ENCODE results near the gene STOML1. TPM values are rescaled to one million over a fixed set of nuclear protein-coding genes. Genes with fewer than 3 reads are reported as not detected.

The STOML1 gene
- total and polyA plus RNA-seq, 10 of the 15 experiments (the other 5 are each of a cell fraction or from before 2014, with no cell fraction given): 0.14 to 13.6 (median 8.3) TPM

Other genes starting within 250 kb of the STOML1 start
Only the 7 nearest of the 9 such genes appear.
- gene TBC1D21, start 118.7 kb downstream of the STOML1 start, total RNA-seq (2014; rRNA removed): not detected in 2 replicates
- not detected in 2 replicates for gene TBC1D21, start 118.7 kb downstream of the STOML1 start, total RNA-seq (2014; rRNA removed; fragmentation: Illumina TruSeq; extraction: Trizol)
- gene TBC1D21, start 118.7 kb downstream of the STOML1 start, total RNA-seq (2021): not detected in 2 replicates
- not detected in 2 replicates for gene TBC1D21, start 118.7 kb downstream of the STOML1 start, polyA plus RNA-seq (2011; rRNA removed)
- not detected in 2 replicates for gene TBC1D21, start 118.7 kb downstream of the STOML1 start, polyA plus RNA-seq (2014; fragmentation: Illumina TruSeq; extraction: Trizol)
- not detected for gene TBC1D21, start 118.7 kb downstream of the STOML1 start, polyA plus RNA-seq (2014; fragmentation: Nextera tagmentation; extraction: Ambion mirVana)
- gene TBC1D21, start 118.7 kb downstream of the STOML1 start, polyA plus RNA-seq (2014; rRNA removed): not detected in 2 replicates
- gene TBC1D21, start 118.7 kb downstream of the STOML1 start, polyA plus RNA-seq (2016; fragmentation: Nextera tagmentation; extraction: Ambion mirVana): not detected
- gene LOXL1, start 65.8 kb downstream of the STOML1 start, total RNA-seq (2014; rRNA removed): not detected in 2 replicates
- gene LOXL1, start 65.8 kb downstream of the STOML1 start, total RNA-seq (2014; rRNA removed; fragmentation: Illumina TruSeq; extraction: Trizol): not detected in 2 replicates
- gene LOXL1, start 65.8 kb downstream of the STOML1 start, total RNA-seq (2021): 0.11 and 0.15 TPM in 2 replicates
- not detected in 2 replicates for gene LOXL1, start 65.8 kb downstream of the STOML1 start, polyA plus RNA-seq (2011; rRNA removed)
- gene LOXL1, start 65.8 kb downstream of the STOML1 start, polyA plus RNA-seq (2014; fragmentation: Illumina TruSeq; extraction: Trizol): not detected in 2 replicates
- not detected for gene LOXL1, start 65.8 kb downstream of the STOML1 start, polyA plus RNA-seq (2014; fragmentation: Nextera tagmentation; extraction: Ambion mirVana)
- gene LOXL1, start 65.8 kb downstream of the STOML1 start, polyA plus RNA-seq (2014; rRNA removed): not detected in 2 replicates
- gene LOXL1, start 65.8 kb downstream of the STOML1 start, polyA plus RNA-seq (2016; fragmentation: Nextera tagmentation; extraction: Ambion mirVana): under 1 TPM in 1 of 2 experiments, not detected in 1; 0.07 TPM
- 28.4 and 28.9 TPM in 2 replicates for gene PML, start 2.4 kb upstream of the STOML1 start, total RNA-seq (2014; rRNA removed)
- gene PML, start 2.4 kb upstream of the STOML1 start, total RNA-seq (2014; rRNA removed; fragmentation: Illumina TruSeq; extraction: Trizol): 17.8 and 18.8 TPM in 2 replicates
- gene PML, start 2.4 kb upstream of the STOML1 start, total RNA-seq (2021): 91.5 and 95.5 TPM in 2 replicates
- gene PML, start 2.4 kb upstream of the STOML1 start, polyA plus RNA-seq (2011; rRNA removed): 7.6 and 13.6 TPM in 2 replicates
- gene PML, start 2.4 kb upstream of the STOML1 start, polyA plus RNA-seq (2014; fragmentation: Illumina TruSeq; extraction: Trizol): 15.0 and 32.7 TPM in 2 replicates
- gene PML, start 2.4 kb upstream of the STOML1 start, polyA plus RNA-seq (2014; fragmentation: Nextera tagmentation; extraction: Ambion mirVana): 10 to 100 TPM in 1 of 2 experiments, 1 to 10 TPM in 1; 8.5 to 14.2 TPM
- 34.2 and 45.3 TPM in 2 replicates for gene PML, start 2.4 kb upstream of the STOML1 start, polyA plus RNA-seq (2014; rRNA removed)
- 10 to 100 TPM; 54.0 to 60.0 TPM for gene PML, start 2.4 kb upstream of the STOML1 start, polyA plus RNA-seq (2016; fragmentation: Nextera tagmentation; extraction: Ambion mirVana)
- gene GOLGA6A, start 90.3 kb upstream of the STOML1 start, total RNA-seq (2014; rRNA removed): not detected in 2 replicates
- gene GOLGA6A, start 90.3 kb upstream of the STOML1 start, total RNA-seq (2014; rRNA removed; fragmentation: Illumina TruSeq; extraction: Trizol): not detected in 2 replicates
- not detected in 2 replicates for gene GOLGA6A, start 90.3 kb upstream of the STOML1 start, total RNA-seq (2021)
- not detected in 2 replicates for gene GOLGA6A, start 90.3 kb upstream of the STOML1 start, polyA plus RNA-seq (2011; rRNA removed)
- not detected in 2 replicates for gene GOLGA6A, start 90.3 kb upstream of the STOML1 start, polyA plus RNA-seq (2014; fragmentation: Illumina TruSeq; extraction: Trizol)
- not detected for gene GOLGA6A, start 90.3 kb upstream of the STOML1 start, polyA plus RNA-seq (2014; fragmentation: Nextera tagmentation; extraction: Ambion mirVana)
- gene GOLGA6A, start 90.3 kb upstream of the STOML1 start, polyA plus RNA-seq (2014; rRNA removed): not detected in 2 replicates
- gene GOLGA6A, start 90.3 kb upstream of the STOML1 start, polyA plus RNA-seq (2016; fragmentation: Nextera tagmentation; extraction: Ambion mirVana): not detected
- 0.06 and 0.16 TPM in 2 replicates for gene ISLR2, start 138.3 kb upstream of the STOML1 start, total RNA-seq (2014; rRNA removed)
- 0.04 TPM in 1 of 2 replicates, not detected in the other for gene ISLR2, start 138.3 kb upstream of the STOML1 start, total RNA-seq (2014; rRNA removed; fragmentation: Illumina TruSeq; extraction: Trizol)
- 0.21 and 0.37 TPM in 2 replicates for gene ISLR2, start 138.3 kb upstream of the STOML1 start, total RNA-seq (2021)
- gene ISLR2, start 138.3 kb upstream of the STOML1 start, polyA plus RNA-seq (2011; rRNA removed): not detected in 2 replicates
- 0.09 TPM in 1 of 2 replicates, not detected in the other for gene ISLR2, start 138.3 kb upstream of the STOML1 start, polyA plus RNA-seq (2014; fragmentation: Illumina TruSeq; extraction: Trizol)
- not detected for gene ISLR2, start 138.3 kb upstream of the STOML1 start, polyA plus RNA-seq (2014; fragmentation: Nextera tagmentation; extraction: Ambion mirVana)
- 0.10 and 0.30 TPM in 2 replicates for gene ISLR2, start 138.3 kb upstream of the STOML1 start, polyA plus RNA-seq (2014; rRNA removed)
- under 1 TPM in 1 of 2 experiments, not detected in 1; 0.05 TPM for gene ISLR2, start 138.3 kb upstream of the STOML1 start, polyA plus RNA-seq (2016; fragmentation: Nextera tagmentation; extraction: Ambion mirVana)
- 0.62 and 1.1 TPM in 2 replicates for gene ISLR, start 181.4 kb upstream of the STOML1 start, total RNA-seq (2014; rRNA removed)
- gene ISLR, start 181.4 kb upstream of the STOML1 start, total RNA-seq (2014; rRNA removed; fragmentation: Illumina TruSeq; extraction: Trizol): 0.28 and 0.45 TPM in 2 replicates
- 1.3 and 1.7 TPM in 2 replicates for gene ISLR, start 181.4 kb upstream of the STOML1 start, total RNA-seq (2021)
- gene ISLR, start 181.4 kb upstream of the STOML1 start, polyA plus RNA-seq (2011; rRNA removed): 0.03 TPM in 1 of 2 replicates, not detected in the other
- 0.16 and 0.46 TPM in 2 replicates for gene ISLR, start 181.4 kb upstream of the STOML1 start, polyA plus RNA-seq (2014; fragmentation: Illumina TruSeq; extraction: Trizol)
- gene ISLR, start 181.4 kb upstream of the STOML1 start, polyA plus RNA-seq (2014; fragmentation: Nextera tagmentation; extraction: Ambion mirVana): under 1 TPM; 0.05 to 0.13 TPM
- 0.92 and 1.1 TPM in 2 replicates for gene ISLR, start 181.4 kb upstream of the STOML1 start, polyA plus RNA-seq (2014; rRNA removed)
- gene ISLR, start 181.4 kb upstream of the STOML1 start, polyA plus RNA-seq (2016; fragmentation: Nextera tagmentation; extraction: Ambion mirVana): 1 to 10 TPM in 1 of 2 experiments, under 1 TPM in 1; 0.91 to 1.8 TPM
- 6.9 and 7.1 TPM in 2 replicates for gene STRA6, start 210.5 kb upstream of the STOML1 start, total RNA-seq (2014; rRNA removed)
- gene STRA6, start 210.5 kb upstream of the STOML1 start, total RNA-seq (2014; rRNA removed; fragmentation: Illumina TruSeq; extraction: Trizol): 4.1 and 4.4 TPM in 2 replicates
- 9.7 and 10.0 TPM in 2 replicates for gene STRA6, start 210.5 kb upstream of the STOML1 start, total RNA-seq (2021)
- gene STRA6, start 210.5 kb upstream of the STOML1 start, polyA plus RNA-seq (2011; rRNA removed): 0.39 and 1.3 TPM in 2 replicates
- 2.4 and 4.2 TPM in 2 replicates for gene STRA6, start 210.5 kb upstream of the STOML1 start, polyA plus RNA-seq (2014; fragmentation: Illumina TruSeq; extraction: Trizol)
- gene STRA6, start 210.5 kb upstream of the STOML1 start, polyA plus RNA-seq (2014; fragmentation: Nextera tagmentation; extraction: Ambion mirVana): under 1 TPM; 0.31 to 0.62 TPM
- gene STRA6, start 210.5 kb upstream of the STOML1 start, polyA plus RNA-seq (2014; rRNA removed): 8.8 and 10.8 TPM in 2 replicates
- 10 to 100 TPM in 1 of 2 experiments, 1 to 10 TPM in 1; 8.8 to 10.4 TPM for gene STRA6, start 210.5 kb upstream of the STOML1 start, polyA plus RNA-seq (2016; fragmentation: Nextera tagmentation; extraction: Ambion mirVana)